OCI-LY7 (cell line): ENCODE measurements around the gene ACER2. TPM values are rescaled to one million over a fixed set of nuclear protein-coding genes. Genes with fewer than 3 reads are reported as not detected.

Experiments used
- BruUV-seq: library from RNA; stranded (reverse); fragments of 400-500 nt; replicated peaks from 2 replicates; lab custom pipeline; 2021; lab: Mats Ljungman, UMichigan
- CTCF ChIA-PET: fragments of 300-600 bp; sonication (Branson Sonifier 250); formaldehyde crosslinking; loops from one replicate; lab custom pipeline; 2022; ENCODE audit warnings: antibody characterized with exemption; ENCODE audit not compliant: unreplicated experiment; lab: Charles Lee
- POLR2A ChIA-PET: fragments of 300-600 bp; sonication (Branson Sonifier 250); formaldehyde crosslinking; loops from one replicate; lab custom pipeline; 2022; ENCODE audit warnings: antibody characterized with exemption; lab: Charles Lee
- DNase-seq: peaks from one replicate; pipeline ENCODE4 v3.0.0-alpha.2; 2015; ENCODE audit warnings: low spot score
- H2AFZ ChIP-seq: fragments of 200-600 bp; sonication (generic), shearing (Covaris generic); 2 replicates; pipeline ENCODE4 v1.6.1; 2014; ENCODE audit warnings: mild to moderate bottlenecking, antibody characterized with exemption, low read length, moderate library complexity
- H3K27ac ChIP-seq: fragments of 200-600 bp; sonication (generic); 2 replicates; pipeline ENCODE4 v1.5.1; 2014; ENCODE audit warnings: mixed run types, low read depth, mild to moderate bottlenecking, moderate library complexity, low read length, inconsistent platforms; ENCODE audit not compliant: poor library complexity, severe bottlenecking
- H3K36me3 ChIP-seq: fragments of 200-600 bp; sonication (generic); 2 replicates; pipeline ENCODE4 v1.6.1; 2014; ENCODE audit warnings: mild to moderate bottlenecking, antibody characterized with exemption, low read length, moderate library complexity, mixed read lengths; ENCODE audit not compliant: insufficient read depth
- H3K4me1 ChIP-seq: fragments of 200-600 bp; sonication (generic); 2 replicates; pipeline ENCODE4 v1.5.1; 2014; ENCODE audit warnings: mild to moderate bottlenecking, low read length; ENCODE audit not compliant: insufficient read depth, poor library complexity, severe bottlenecking
- H3K4me2 ChIP-seq: fragments of 200-600 bp; sonication (generic); 2 replicates; pipeline ENCODE4 v1.6.1; 2014; ENCODE audit warnings: mild to moderate bottlenecking, low read length
- H3K4me3 ChIP-seq: fragments of 200-600 bp; sonication (generic); 2 replicates; pipeline ENCODE4 v1.5.1; 2014; ENCODE audit warnings: mild to moderate bottlenecking, low read depth, low read length; ENCODE audit not compliant: poor library complexity, severe bottlenecking
- H3K79me2 ChIP-seq: fragments of 200-600 bp; sonication (generic); 2 replicates; pipeline ENCODE4 v1.6.1; 2016; ENCODE audit warnings: low read depth, mild to moderate bottlenecking, low read length, moderate library complexity, mixed read lengths; ENCODE audit not compliant: insufficient read depth
- H3K9me2 ChIP-seq: fragments of 200-600 bp; sonication (generic); 2 replicates; pipeline ENCODE4 v1.6.1; 2016; ENCODE audit warnings: mild to moderate bottlenecking, low read length, mixed read lengths; ENCODE audit not compliant: insufficient read depth
- H3K9me3 ChIP-seq: fragments of 200-600 bp; sonication (generic); 2 replicates; pipeline ENCODE4 v1.6.1; 2014; ENCODE audit warnings: mild to moderate bottlenecking, mixed run types, low read length, mixed read lengths
- H4K20me1 ChIP-seq: fragments of 200-600 bp; sonication (generic); 2 replicates; pipeline ENCODE4 v1.6.1; 2014; ENCODE audit warnings: mild to moderate bottlenecking, antibody characterized with exemption, low read length, moderate library complexity, mixed read lengths; ENCODE audit not compliant: insufficient read depth
- EZH2phosphoT487 ChIP-seq: fragments of 200-600 bp; sonication (generic); IDR thresholded peaks from 2 replicates; pipeline ENCODE4 v1.6.1; 2018; ENCODE audit warnings: low read depth, borderline replicate concordance, mild to moderate bottlenecking, mixed run types, antibody characterized with exemption, low read length, moderate library complexity, mixed read lengths
- intact Hi-C: fragments of 100-400 bp; cut with micrococcal nuclease; formaldehyde crosslinking; loops from one replicate; pipeline ENCODE4 v1.10.0; 2022; ENCODE audit not compliant: unreplicated experiment
- total RNA-seq, 2 experiments: library from RNA; depleted of rRNA in 1 of 2; stranded (reverse); fragments of >200 nt in 1 of 2; shearing (Covaris generic) in 1 of 2; gene quantifications; 2 replicates each; pipeline ENCODE4 v1.2.3, GENCODE V29; 2014 to 2022
- TF ChIP-seq, protein P1 (sequence below): fragments of 200-600 bp; sonication (generic); conservative IDR thresholded peaks from 2 replicates; pipeline ENCODE4 v1.5.1; 2014; ENCODE audit warnings: mild to moderate bottlenecking, antibody characterized with exemption, low read length, moderate library complexity, mixed read lengths

Gene ACER2
- total RNA-seq, 2 experiments from 2014 or later: 1.4 to 1.8 TPM

DNA sequence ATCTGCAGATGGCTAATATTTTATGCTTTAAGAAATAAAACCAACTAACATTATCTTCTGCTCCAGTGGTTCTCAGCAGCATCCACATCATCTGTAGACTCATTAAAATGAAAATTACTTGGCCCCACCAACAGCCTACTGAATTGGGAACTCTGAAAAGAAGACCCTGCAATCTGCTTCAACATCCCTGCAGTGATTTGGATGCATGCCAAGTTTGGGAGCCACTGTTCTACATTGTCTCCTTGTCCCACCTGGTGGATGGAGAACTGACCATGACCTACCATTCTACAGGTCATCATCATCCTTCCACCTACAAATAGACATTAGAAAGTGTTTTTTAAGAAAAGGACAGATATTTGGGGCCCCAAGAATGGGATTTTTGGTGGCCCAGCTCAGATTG is 71.1 kb downstream of the ACER2 start:
- no peak for DNase-seq
- TF ChIP-seq EZH2phosphoT487: no peak
- TF ChIP-seq, protein P1, sequence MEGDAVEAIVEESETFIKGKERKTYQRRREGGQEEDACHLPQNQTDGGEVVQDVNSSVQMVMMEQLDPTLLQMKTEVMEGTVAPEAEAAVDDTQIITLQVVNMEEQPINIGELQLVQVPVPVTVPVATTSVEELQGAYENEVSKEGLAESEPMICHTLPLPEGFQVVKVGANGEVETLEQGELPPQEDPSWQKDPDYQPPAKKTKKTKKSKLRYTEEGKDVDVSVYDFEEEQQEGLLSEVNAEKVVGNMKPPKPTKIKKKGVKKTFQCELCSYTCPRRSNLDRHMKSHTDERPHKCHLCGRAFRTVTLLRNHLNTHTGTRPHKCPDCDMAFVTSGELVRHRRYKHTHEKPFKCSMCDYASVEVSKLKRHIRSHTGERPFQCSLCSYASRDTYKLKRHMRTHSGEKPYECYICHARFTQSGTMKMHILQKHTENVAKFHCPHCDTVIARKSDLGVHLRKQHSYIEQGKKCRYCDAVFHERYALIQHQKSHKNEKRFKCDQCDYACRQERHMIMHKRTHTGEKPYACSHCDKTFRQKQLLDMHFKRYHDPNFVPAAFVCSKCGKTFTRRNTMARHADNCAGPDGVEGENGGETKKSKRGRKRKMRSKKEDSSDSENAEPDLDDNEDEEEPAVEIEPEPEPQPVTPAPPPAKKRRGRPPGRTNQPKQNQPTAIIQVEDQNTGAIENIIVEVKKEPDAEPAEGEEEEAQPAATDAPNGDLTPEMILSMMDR: no peak
- no peaks in the 10 kb centered on the region for H3K9me2 ChIP-seq
- H3K4me2 ChIP-seq: no peak overlapping the region
- intact Hi-C loops: no loop called here
- no peaks in the 10 kb centered on the region for H3K79me2 ChIP-seq
- BruUV-seq: no TSS peak
- H3K9me3 ChIP-seq: no peaks in the 10 kb centered on the region
- H3K4me1 ChIP-seq: no peaks in the 10 kb centered on the region
- H4K20me1 ChIP-seq: no peaks in the 10 kb centered on the region
- no peak overlapping the region for H2AFZ ChIP-seq
- H3K4me3 ChIP-seq: no peak overlapping the region
- no peak overlapping the region for H3K27ac ChIP-seq
- H3K36me3 ChIP-seq: no peaks in the 10 kb centered on the region
- ChIA-PET CTCF (no interaction called here), POLR2A (no interaction called here)

DNA sequence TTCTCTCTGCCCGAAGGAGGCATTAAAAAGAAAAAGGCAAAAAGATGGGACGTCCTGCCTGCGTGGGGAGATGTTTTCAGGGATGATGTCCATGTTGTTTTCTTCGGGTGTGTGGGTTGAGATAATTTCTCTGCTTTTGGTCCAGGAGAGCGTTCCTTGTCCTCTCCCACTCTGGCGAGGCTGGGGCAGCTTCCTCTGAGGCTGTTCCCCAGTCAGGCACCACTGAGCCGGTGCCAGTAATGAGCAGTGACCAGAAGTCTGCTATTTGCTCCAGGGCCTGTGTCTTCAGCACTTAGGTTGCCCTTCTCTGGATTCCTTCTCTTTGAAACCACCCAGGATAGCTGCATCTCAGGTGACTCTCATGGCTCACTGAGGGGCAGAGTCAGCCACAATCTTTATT is 71.5 kb downstream of the ACER2 start:
- Histone ChIP-seq H3K4me3 (no peak overlapping the region), H3K36me3 (no peaks in the 10 kb centered on the region), H3K27ac (no peak overlapping the region), H3K4me1 (no peaks in the 10 kb centered on the region), H3K9me2 (no peaks in the 10 kb centered on the region), H2AFZ (no peak overlapping the region), H3K4me2 (no peak overlapping the region), H4K20me1 (no peaks in the 10 kb centered on the region), H3K79me2 (no peaks in the 10 kb centered on the region), H3K9me3 (no peaks in the 10 kb centered on the region)
- BruUV-seq: no TSS peak
- intact Hi-C loops: no loop called here
- TF ChIP-seq, protein P1: no peak
- no peak for TF ChIP-seq EZH2phosphoT487
- POLR2A ChIA-PET: no interaction called here
- DNase-seq: no peak
- CTCF ChIA-PET: no interaction called here

DNA sequence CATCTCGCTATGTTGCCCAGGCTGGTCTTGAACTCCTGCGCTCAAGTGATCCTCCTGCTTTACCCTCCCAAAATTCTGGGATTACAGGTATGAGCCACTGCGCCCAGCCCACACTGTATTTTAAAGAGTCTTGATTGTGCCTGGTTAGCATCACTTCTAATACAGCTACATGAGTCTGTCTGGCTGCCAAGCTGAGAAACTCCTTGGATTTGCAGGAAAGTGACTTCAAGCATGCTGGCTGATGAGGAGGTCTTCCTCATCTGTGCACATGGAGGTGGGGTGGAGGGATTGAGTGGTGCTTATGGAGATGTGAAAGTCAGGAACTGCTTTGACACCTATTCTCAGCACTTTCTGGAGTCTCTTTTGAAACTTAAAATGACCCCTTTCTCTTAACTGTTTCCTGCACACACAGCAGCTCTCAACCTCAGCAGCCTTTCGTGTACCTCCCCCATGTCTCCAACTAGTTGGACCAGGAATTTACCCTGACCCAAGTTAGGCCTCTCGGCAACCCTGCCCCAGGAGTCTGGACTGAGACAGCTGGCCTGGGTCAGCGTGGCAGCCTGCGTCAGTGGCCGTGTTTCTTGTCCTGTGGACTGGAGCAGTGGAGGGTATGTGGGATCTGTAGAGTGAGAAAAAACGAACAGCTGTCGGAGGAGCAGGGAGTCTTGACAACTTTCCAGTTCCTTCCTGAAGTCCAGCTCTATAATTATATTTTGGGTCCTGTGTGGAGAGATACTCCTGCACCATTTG is 72.5 kb downstream of the ACER2 start:
- POLR2A ChIA-PET: interaction anchor here (0.7 kb wide), 1 partner anchor 249 kb away, joined by 3 read pairs; no protein-coding TSS in a partner anchor

More for the DNA sequence above, 72.5 kb downstream of the ACER2 start:
- H3K36me3 ChIP-seq: no peaks in the 10 kb centered on the region
- TF ChIP-seq EZH2phosphoT487: no peak
- TF ChIP-seq, protein P1: no peak
- no peak overlapping the region for H3K4me3 ChIP-seq
- no peak for DNase-seq
- CTCF ChIA-PET: no interaction called here
- no peak overlapping the region for H3K4me2 ChIP-seq
- no peaks in the 10 kb centered on the region for H3K9me3 ChIP-seq
- H2AFZ ChIP-seq: no peak overlapping the region
- H4K20me1 ChIP-seq: no peaks in the 10 kb centered on the region
- H3K79me2 ChIP-seq: no peaks in the 10 kb centered on the region
- H3K9me2 ChIP-seq: no peaks in the 10 kb centered on the region
- intact Hi-C loops: no loop called here
- H3K27ac ChIP-seq: no peak overlapping the region
- no peaks in the 10 kb centered on the region for H3K4me1 ChIP-seq
- no TSS peak for BruUV-seq
